Neural progenitor cell (in vitro differentiated cells): ENCODE results near the gene EFS. TPM values are rescaled to one million over a fixed set of nuclear protein-coding genes. Genes with fewer than 3 reads are reported as not detected.
A peak's percentile ranks its signal among the peaks of the same experiment; 100 is the strongest.

Experiments used
- DNase-seq: peaks from one replicate; pipeline ENCODE4 v3.0.0-alpha.2; 2016; ENCODE audit warnings: low spot score
- H2AFZ ChIP-seq: fragments of 200-600 bp; sonication (generic); replicated peaks from 2 replicates; pipeline ENCODE4 v1.6.1; 2016; ENCODE audit warnings: antibody characterized with exemption
- H3F3A ChIP-seq: fragments of 200-600 bp; sonication (generic); 2 replicates; pipeline ENCODE4 v1.6.1; 2016; ENCODE audit warnings: antibody characterized with exemption, low read depth
- H3K27ac ChIP-seq: fragments of 200-600 bp; sonication (generic); 2 replicates; pipeline ENCODE4 v1.5.1; 2016; ENCODE audit warnings: mild to moderate bottlenecking
- H3K27me3 ChIP-seq: fragments of 200-600 bp; sonication (generic); 2 replicates; pipeline ENCODE4 v1.6.1; 2016; ENCODE audit warnings: mild to moderate bottlenecking, moderate library complexity
- H3K36me3 ChIP-seq: fragments of 200-600 bp; sonication (generic); 2 replicates; pipeline ENCODE4 v1.5.1; 2016
- H3K4me1 ChIP-seq: fragments of 200-600 bp; sonication (generic); 2 replicates; pipeline ENCODE4 v1.6.1; 2016; ENCODE audit warnings: mixed run types
- H3K4me2 ChIP-seq: fragments of 200-600 bp; sonication (generic); 2 replicates; pipeline ENCODE4 v1.6.1; 2016
- H3K4me3 ChIP-seq: fragments of 200-600 bp; sonication (generic); 2 replicates; pipeline ENCODE4 v1.5.1; 2016
- H3K79me2 ChIP-seq: fragments of 200-600 bp; sonication (generic); 2 replicates; pipeline ENCODE4 v1.6.1; 2016; ENCODE audit warnings: low read depth
- H3K9ac ChIP-seq: fragments of 200-600 bp; sonication (generic); 2 replicates; pipeline ENCODE4 v1.6.1; 2016
- H3K9me3 ChIP-seq: fragments of 200-600 bp; sonication (generic); 2 replicates; pipeline ENCODE4 v1.5.1; 2016; ENCODE audit warnings: low read depth
- H4K20me1 ChIP-seq: fragments of 200-600 bp; sonication (generic); 2 replicates; pipeline ENCODE4 v1.6.1; 2016; ENCODE audit warnings: low read depth
- H3K27ac Mint-ChIP-seq: 3 replicates; pipeline ENCODE4 v1.8.0; 2021; ENCODE audit warnings: mixed read lengths
- H3K27me3 Mint-ChIP-seq: 2 replicates; pipeline ENCODE4 v1.8.0; 2022; ENCODE audit warnings: low read depth, mild to moderate bottlenecking, inconsistent platforms, moderate library complexity, mixed read lengths; ENCODE audit not compliant: insufficient read depth
- H3K36me3 Mint-ChIP-seq: 3 replicates; pipeline ENCODE4 v1.8.0; 2021; ENCODE audit warnings: mixed read lengths
- H3K4me1 Mint-ChIP-seq: 3 replicates; pipeline ENCODE4 v1.8.0; 2021; ENCODE audit warnings: mixed read lengths
- H3K4me3 Mint-ChIP-seq: 3 replicates; pipeline ENCODE4 v1.8.0; 2021; ENCODE audit warnings: mild to moderate bottlenecking, moderate library complexity, mixed read lengths
- H3K9me3 Mint-ChIP-seq: 3 replicates; pipeline ENCODE4 v1.8.0; 2020; ENCODE audit warnings: mixed read lengths
- CTCF ChIP-seq: fragments of 200-600 bp; sonication (generic); IDR thresholded peaks from 2 replicates; pipeline ENCODE4 v1.5.1; 2017; ENCODE audit warnings: antibody characterized with exemption, mild to moderate bottlenecking
- EZH2 ChIP-seq: fragments of 200-600 bp; sonication (generic); IDR thresholded peaks from 2 replicates; pipeline ENCODE4 v1.6.1; 2017; ENCODE audit warnings: antibody characterized with exemption, mild to moderate bottlenecking, moderate library complexity
- EZH2phosphoT487 ChIP-seq: fragments of 200-600 bp; sonication (generic); IDR thresholded peaks from 2 replicates; pipeline ENCODE4 v1.6.1; 2017; ENCODE audit warnings: antibody characterized with exemption
- total RNA-seq: library from RNA; depleted of rRNA; stranded (reverse); fragments of >200 nt; gene quantifications from 2 replicates; pipeline ENCODE4 v1.2.3, GENCODE V29; 2015; ENCODE audit warnings: low replicate concordance

The EFS gene
- total RNA-seq, 1 donor from 2014 or later, result 21.7 TPM

GRCh38 chr14:23324993-23325392, 40.0 kb downstream of the EFS start:
- Histone ChIP-seq H3F3A (peaks cover 58% of the 10 kb centered on the region), H3K27me3 (no peaks in the 10 kb centered on the region), H3K36me3 (peaks cover 14% of the 10 kb centered on the region), H4K20me1 (peaks cover 20% of the 10 kb centered on the region), H3K79me2 (peaks cover 29% of the 10 kb centered on the region), H3K4me3 (no peak overlapping the region), H2AFZ (no peak overlapping the region), H3K9me3 (no peaks in the 10 kb centered on the region), H3K4me1 (peaks cover 21% of the 10 kb centered on the region), H3K4me2 (no peak overlapping the region), H3K9ac (no peak overlapping the region), H3K27ac (no peak overlapping the region)
- peaks cover 13% of the 10 kb centered on the region for H3K27me3 Mint-ChIP-seq
- TF ChIP-seq EZH2, result no peak
- no peak for TF ChIP-seq CTCF
- TF ChIP-seq EZH2phosphoT487, result no peak
- peaks cover 23% of the 10 kb centered on the region for H3K4me1 Mint-ChIP-seq
- H3K9me3 Mint-ChIP-seq, result no peaks in the 10 kb centered on the region
- no peak overlapping the region for H3K27ac Mint-ChIP-seq
- peaks cover 20% of the 10 kb centered on the region for H3K36me3 Mint-ChIP-seq
- H3K4me3 Mint-ChIP-seq, result no peak overlapping the region
- no peak for DNase-seq

DNA sequence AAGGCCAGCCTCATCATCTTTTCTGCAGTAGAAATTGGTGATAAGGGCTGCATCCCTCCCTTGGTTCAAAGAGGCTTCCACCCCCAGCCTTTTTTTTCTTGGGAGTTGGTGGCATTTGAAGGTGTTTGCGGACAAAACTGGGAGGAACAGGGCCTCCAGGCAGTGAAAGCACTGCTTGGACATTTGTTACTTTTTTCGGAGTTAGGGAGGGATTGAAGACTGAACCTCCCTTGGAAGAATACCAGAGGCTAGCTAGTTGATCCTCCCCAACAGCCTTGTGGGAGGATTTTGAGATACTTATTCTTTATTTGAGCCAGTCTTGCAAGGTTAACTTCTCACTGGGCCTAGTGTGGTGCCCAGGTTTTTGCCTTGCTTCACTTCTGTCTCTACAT, 40.5 kb downstream of the EFS start:
- Mint-ChIP-seq H3K4me1 (peaks cover 27% of the 10 kb centered on the region), H3K27ac (no peak overlapping the region), H3K4me3 (peak overlapping the region; percentile 18), H3K27me3 (peaks cover 15% of the 10 kb centered on the region), H3K36me3 (peaks cover 25% of the 10 kb centered on the region), H3K9me3 (no peaks in the 10 kb centered on the region)
- Histone ChIP-seq H3K36me3 (peaks cover 14% of the 10 kb centered on the region), H3K4me3 (no peak overlapping the region), H3K27ac (no peak overlapping the region), H3K27me3 (no peaks in the 10 kb centered on the region), H3K9ac (no peak overlapping the region), H3K4me1 (peaks cover 22% of the 10 kb centered on the region), H2AFZ (no peak overlapping the region), H3F3A (peaks cover 64% of the 10 kb centered on the region), H3K9me3 (no peaks in the 10 kb centered on the region), H3K79me2 (peaks cover 29% of the 10 kb centered on the region), H3K4me2 (no peak overlapping the region), H4K20me1 (peaks cover 20% of the 10 kb centered on the region)
- DNase-seq, result no peak
- TF ChIP-seq EZH2 (no peak), CTCF (no peak), EZH2phosphoT487 (no peak)

DNA sequence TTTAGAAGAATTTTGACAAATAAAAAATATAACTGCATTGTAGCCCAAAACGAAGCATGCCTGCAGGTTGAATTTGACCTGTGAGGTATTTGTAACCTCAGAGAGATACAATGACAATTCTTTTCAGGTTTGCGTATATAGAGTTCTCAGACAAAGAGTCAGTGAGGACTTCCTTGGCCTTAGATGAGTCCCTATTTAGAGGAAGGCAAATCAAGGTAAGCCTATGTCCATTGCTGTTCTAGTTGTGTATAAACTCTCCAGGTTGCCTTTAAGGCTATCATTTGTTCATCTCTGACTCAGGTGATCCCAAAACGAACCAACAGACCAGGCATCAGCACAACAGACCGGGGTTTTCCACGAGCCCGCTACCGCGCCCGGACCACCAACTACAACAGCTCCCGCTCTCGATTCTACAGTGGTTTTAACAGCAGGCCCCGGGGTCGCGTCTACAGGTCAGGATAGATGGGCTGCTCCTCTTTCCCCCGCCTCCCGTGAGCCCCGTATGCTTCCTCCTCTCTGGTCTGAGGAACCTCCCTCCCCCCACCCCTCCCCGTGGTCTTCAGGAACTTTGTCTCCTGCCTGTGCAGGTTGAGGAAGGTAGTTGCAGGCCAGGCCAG, 41.0 kb downstream of the EFS start:
- Mint-ChIP-seq H3K36me3 (peaks cover 27% of the 10 kb centered on the region), H3K27ac (no peak overlapping the region), H3K4me3 (peak overlapping the region; percentile 47), H3K27me3 (peaks cover 13% of the 10 kb centered on the region), H3K4me1 (peaks cover 27% of the 10 kb centered on the region), H3K9me3 (no peaks in the 10 kb centered on the region)
- Histone ChIP-seq H3K9me3 (no peaks in the 10 kb centered on the region), H3K4me2 (peak overlapping the region; percentile 95), H3K36me3 (peaks cover 14% of the 10 kb centered on the region), H4K20me1 (peaks cover 20% of the 10 kb centered on the region), H3K27ac (no peak overlapping the region), H3K79me2 (peaks cover 29% of the 10 kb centered on the region), H3K27me3 (no peaks in the 10 kb centered on the region), H3F3A (peaks cover 67% of the 10 kb centered on the region), H2AFZ (no peak overlapping the region), H3K4me3 (no peak overlapping the region), H3K4me1 (peaks cover 22% of the 10 kb centered on the region), H3K9ac (no peak overlapping the region)
- TF ChIP-seq CTCF (no peak), EZH2phosphoT487 (no peak), EZH2 (no peak)
- DNase-seq, result no peak
